ENCODE results near the gene FRY. TPM values are rescaled to one million over a fixed set of nuclear protein-coding genes. Genes with fewer than 3 reads are reported as not detected.

FRY gene
- total and polyA plus RNA-seq, 2 donors from 2014 or later, result 21.8 to 69.5 TPM

GRCh38 chr13:32174366-32174765 is 142.8 kb downstream of the FRY start:
- intact Hi-C loops (cut with DNase I), result no loop called here
- TF ChIP-seq, protein P1, sequence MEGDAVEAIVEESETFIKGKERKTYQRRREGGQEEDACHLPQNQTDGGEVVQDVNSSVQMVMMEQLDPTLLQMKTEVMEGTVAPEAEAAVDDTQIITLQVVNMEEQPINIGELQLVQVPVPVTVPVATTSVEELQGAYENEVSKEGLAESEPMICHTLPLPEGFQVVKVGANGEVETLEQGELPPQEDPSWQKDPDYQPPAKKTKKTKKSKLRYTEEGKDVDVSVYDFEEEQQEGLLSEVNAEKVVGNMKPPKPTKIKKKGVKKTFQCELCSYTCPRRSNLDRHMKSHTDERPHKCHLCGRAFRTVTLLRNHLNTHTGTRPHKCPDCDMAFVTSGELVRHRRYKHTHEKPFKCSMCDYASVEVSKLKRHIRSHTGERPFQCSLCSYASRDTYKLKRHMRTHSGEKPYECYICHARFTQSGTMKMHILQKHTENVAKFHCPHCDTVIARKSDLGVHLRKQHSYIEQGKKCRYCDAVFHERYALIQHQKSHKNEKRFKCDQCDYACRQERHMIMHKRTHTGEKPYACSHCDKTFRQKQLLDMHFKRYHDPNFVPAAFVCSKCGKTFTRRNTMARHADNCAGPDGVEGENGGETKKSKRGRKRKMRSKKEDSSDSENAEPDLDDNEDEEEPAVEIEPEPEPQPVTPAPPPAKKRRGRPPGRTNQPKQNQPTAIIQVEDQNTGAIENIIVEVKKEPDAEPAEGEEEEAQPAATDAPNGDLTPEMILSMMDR (IDR thresholded peaks at IDR 0.05; ENCODE audit: borderline replicate concordance, extremely low read depth, insufficient read depth), result no peak
- H3K4me1 ChIP-seq (ENCODE audit: control insufficient read depth in 2 of 3, insufficient read depth in 2 of 3, low read depth in 1 of 3, low read length in 3 of 3), result no peaks in the 10 kb centered on the region
- H3K27me3 ChIP-seq (ENCODE audit: control insufficient read depth, insufficient read depth, low read length), result no peaks in the 10 kb centered on the region
- peaks cover 0 to 4% (median 3%) of the 10 kb centered on the region in 3 donors for H3K36me3 ChIP-seq (ENCODE audit: control insufficient read depth in 2 of 3, insufficient read depth in 3 of 3, low read length in 3 of 3)
- no peak overlapping the region for H3K4me3 ChIP-seq (ENCODE audit: low read length in 3 of 3)
- no peak overlapping the region for H3K9ac ChIP-seq (ENCODE audit: low read length in 3 of 3)
- H3K27ac ChIP-seq (ENCODE audit: low read depth in 2 of 2, low read length in 2 of 2), result no peak overlapping the region
- FAIRE-seq, result peak; percentile 23
- DNase-seq, result no peak
- no peaks in the 10 kb centered on the region for H3K9me3 ChIP-seq (ENCODE audit: control insufficient read depth in 2 of 3, insufficient read depth in 1 of 3, low read length in 3 of 3)

- H3K36me3 ChIP-seq (ENCODE audit: control insufficient read depth in 2 of 3, insufficient read depth in 3 of 3, low read length in 3 of 3), result peaks cover 0 to 4% (median 3%) of the 10 kb centered on the region in 3 donors
- no peak overlapping the region for H3K4me3 ChIP-seq (ENCODE audit: low read length in 3 of 3)
- H3K27ac ChIP-seq (ENCODE audit: low read depth in 2 of 2, low read length in 2 of 2), result no peak overlapping the region
- no peaks in the 10 kb centered on the region for H3K27me3 ChIP-seq (ENCODE audit: control insufficient read depth, insufficient read depth, low read length)
- H3K4me1 ChIP-seq (ENCODE audit: control insufficient read depth in 2 of 3, insufficient read depth in 2 of 3, low read depth in 1 of 3, low read length in 3 of 3), result no peaks in the 10 kb centered on the region
- TF ChIP-seq, protein P1 (IDR thresholded peaks at IDR 0.05; ENCODE audit: borderline replicate concordance, extremely low read depth, insufficient read depth), result no peak
- no peak for FAIRE-seq
- H3K9me3 ChIP-seq (ENCODE audit: control insufficient read depth in 2 of 3, insufficient read depth in 1 of 3, low read length in 3 of 3), result no peaks in the 10 kb centered on the region
- DNase-seq, result peak in 4 of 5 donors; percentile 30 to 73 (median 58)
- intact Hi-C loops (cut with DNase I), result no loop called here
- no peak overlapping the region for H3K9ac ChIP-seq (ENCODE audit: low read length in 3 of 3)
Measured at GRCh38 chr13:32175307-32175706, 143.7 kb downstream of the FRY start.

- no peaks in the 10 kb centered on the region for H3K4me1 ChIP-seq (ENCODE audit: control insufficient read depth in 2 of 3, insufficient read depth in 2 of 3, low read depth in 1 of 3, low read length in 3 of 3)
- no peaks in the 10 kb centered on the region for H3K27me3 ChIP-seq (ENCODE audit: control insufficient read depth, insufficient read depth, low read length)
- DNase-seq, result no peak
- H3K27ac ChIP-seq (ENCODE audit: low read depth in 2 of 2, low read length in 2 of 2), result no peak overlapping the region
- no peak overlapping the region for H3K4me3 ChIP-seq (ENCODE audit: low read length in 3 of 3)
- FAIRE-seq, result no peak
- no peaks in the 10 kb centered on the region for H3K9me3 ChIP-seq (ENCODE audit: control insufficient read depth in 2 of 3, insufficient read depth in 1 of 3, low read length in 3 of 3)
- peaks cover 0 to 4% (median 3%) of the 10 kb centered on the region in 3 donors for H3K36me3 ChIP-seq (ENCODE audit: control insufficient read depth in 2 of 3, insufficient read depth in 3 of 3, low read length in 3 of 3)
- H3K9ac ChIP-seq (ENCODE audit: low read length in 3 of 3), result no peak overlapping the region
- intact Hi-C loops (cut with DNase I), result no loop called here
- TF ChIP-seq, protein P1 (IDR thresholded peaks at IDR 0.05; ENCODE audit: borderline replicate concordance, extremely low read depth, insufficient read depth), result no peak
Measured at GRCh38 chr13:32175943-32176342, 144.4 kb downstream of the FRY start.

- Histone ChIP-seq H3K27me3 (ENCODE audit: control insufficient read depth, insufficient read depth, low read length) (no peaks in the 10 kb centered on the region), H3K4me1 (ENCODE audit: control insufficient read depth in 2 of 3, insufficient read depth in 2 of 3, low read depth in 1 of 3, low read length in 3 of 3) (no peaks in the 10 kb centered on the region), H3K9ac (ENCODE audit: low read length in 3 of 3) (no peak overlapping the region), H3K4me3 (ENCODE audit: low read length in 3 of 3) (no peak overlapping the region), H3K36me3 (ENCODE audit: control insufficient read depth in 2 of 3, insufficient read depth in 3 of 3, low read length in 3 of 3) (peaks cover 0 to 4% (median 3%) of the 10 kb centered on the region in 3 donors), H3K27ac (ENCODE audit: low read depth in 2 of 2, low read length in 2 of 2) (no peak overlapping the region), H3K9me3 (ENCODE audit: control insufficient read depth in 2 of 3, insufficient read depth in 1 of 3, low read length in 3 of 3) (no peaks in the 10 kb centered on the region)
- no peak for FAIRE-seq
- TF ChIP-seq, protein P1 (IDR thresholded peaks at IDR 0.05; ENCODE audit: borderline replicate concordance, extremely low read depth, insufficient read depth), result no peak
- intact Hi-C loops (cut with DNase I), result no loop called here
- DNase-seq, result no peak
Measured at GRCh38 chr13:32176696-32177095, 145.1 kb downstream of the FRY start.

All from kidney (tissue), 14 donors.